BE2C (cell line): Measurements from ENCODE around the gene FAM117A.

Source experiments
- DNase-seq: peaks from one replicate; pipeline ENCODE4 v3.0.0-alpha.2; 2020
- H3K27me3 ChIP-seq: fragments of 250-450 bp; sonication (Bioruptor Pico); 2 replicates; pipeline ENCODE4 v1.5.1; 2020; ENCODE audit warnings: mild to moderate bottlenecking
- H3K36me3 ChIP-seq: fragments of 250-450 bp; sonication (Bioruptor Pico); 2 replicates; pipeline ENCODE4 v1.5.1; 2020; ENCODE audit warnings: mild to moderate bottlenecking
- H3K4me1 ChIP-seq: fragments of 250-450 bp; sonication (Bioruptor Pico); 2 replicates; pipeline ENCODE4 v1.5.1; 2020
- H3K4me3 ChIP-seq: 2 replicates; pipeline ENCODE4 v1.5.1; 2011; ENCODE audit warnings: low read depth, low read length
- H3K9me3 ChIP-seq: fragments of 250-450 bp; sonication (Bioruptor Pico); 2 replicates; pipeline ENCODE4 v1.5.1; 2020
- TF ChIP-seq, protein P1 (sequence below): IDR thresholded peaks from 2 replicates; pipeline ENCODE4 v1.5.1; 2012; ENCODE audit warnings: mild to moderate bottlenecking, low read depth, low read length

The FAM117A gene

GRCh38 chr17:49746791-49747490, 17.0 kb downstream of the FAM117A start:
- Histone ChIP-seq H3K4me3 (no peak overlapping the region), H3K4me1 (peaks cover 5% of the 10 kb centered on the region; the same call in 1 of the 2 replicates), H3K9me3 (no peaks in the 10 kb centered on the region), H3K36me3 (no peaks in the 10 kb centered on the region), H3K27me3 (no peaks in the 10 kb centered on the region)
- TF ChIP-seq, protein P1, sequence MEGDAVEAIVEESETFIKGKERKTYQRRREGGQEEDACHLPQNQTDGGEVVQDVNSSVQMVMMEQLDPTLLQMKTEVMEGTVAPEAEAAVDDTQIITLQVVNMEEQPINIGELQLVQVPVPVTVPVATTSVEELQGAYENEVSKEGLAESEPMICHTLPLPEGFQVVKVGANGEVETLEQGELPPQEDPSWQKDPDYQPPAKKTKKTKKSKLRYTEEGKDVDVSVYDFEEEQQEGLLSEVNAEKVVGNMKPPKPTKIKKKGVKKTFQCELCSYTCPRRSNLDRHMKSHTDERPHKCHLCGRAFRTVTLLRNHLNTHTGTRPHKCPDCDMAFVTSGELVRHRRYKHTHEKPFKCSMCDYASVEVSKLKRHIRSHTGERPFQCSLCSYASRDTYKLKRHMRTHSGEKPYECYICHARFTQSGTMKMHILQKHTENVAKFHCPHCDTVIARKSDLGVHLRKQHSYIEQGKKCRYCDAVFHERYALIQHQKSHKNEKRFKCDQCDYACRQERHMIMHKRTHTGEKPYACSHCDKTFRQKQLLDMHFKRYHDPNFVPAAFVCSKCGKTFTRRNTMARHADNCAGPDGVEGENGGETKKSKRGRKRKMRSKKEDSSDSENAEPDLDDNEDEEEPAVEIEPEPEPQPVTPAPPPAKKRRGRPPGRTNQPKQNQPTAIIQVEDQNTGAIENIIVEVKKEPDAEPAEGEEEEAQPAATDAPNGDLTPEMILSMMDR = no peak
- DNase-seq = no peak

DNA sequence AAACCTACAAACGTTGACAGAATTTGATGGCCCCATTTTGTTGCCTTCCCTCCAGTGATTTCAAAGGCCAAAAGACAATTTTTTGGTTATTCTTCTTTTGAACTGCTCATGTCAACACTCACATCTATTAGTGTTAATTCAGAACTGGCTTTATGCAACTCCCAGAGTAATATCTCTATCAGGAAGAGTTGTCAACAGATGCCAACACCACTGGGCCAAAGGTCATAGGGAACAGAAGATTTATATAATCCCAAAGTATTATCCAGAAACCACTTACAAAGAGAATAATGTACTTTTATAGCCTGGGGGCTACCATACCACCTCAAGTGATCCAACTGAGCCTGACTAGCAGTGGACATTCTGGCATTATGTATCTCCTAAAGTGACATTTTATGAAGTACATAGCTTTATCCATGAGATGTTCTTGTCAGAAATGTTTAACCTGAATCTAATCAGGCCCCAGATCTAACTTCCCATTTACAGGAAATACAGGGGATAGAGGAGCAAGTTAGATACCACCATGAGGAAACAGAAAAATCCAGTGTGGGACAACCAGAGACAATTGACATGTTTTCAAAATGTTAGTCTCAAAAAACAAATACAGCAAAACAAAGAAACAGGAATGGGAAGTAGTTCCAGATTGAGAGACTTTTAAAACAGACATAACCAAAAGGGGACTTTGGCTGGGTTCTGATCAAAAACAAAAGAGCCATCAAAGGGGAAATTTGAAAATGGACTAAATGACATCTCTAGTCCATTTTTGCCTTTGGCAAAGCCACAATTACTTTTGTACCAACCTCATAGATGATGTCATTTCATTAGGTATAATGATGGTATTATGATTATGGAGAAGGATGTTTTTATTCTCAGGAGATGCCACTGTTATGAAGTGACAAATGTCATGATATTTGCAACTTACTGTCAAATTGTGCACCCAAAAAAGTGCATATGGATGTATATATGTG, 18.5 kb downstream of the FAM117A start:
- Histone ChIP-seq H3K4me1 (peaks cover 9% of the 10 kb centered on the region; the same call in 1 of the 2 replicates), H3K9me3 (no peaks in the 10 kb centered on the region), H3K4me3 (no peak overlapping the region), H3K27me3 (no peaks in the 10 kb centered on the region), H3K36me3 (no peaks in the 10 kb centered on the region)
- TF ChIP-seq, protein P1 = no peak
- DNase-seq = no peak

DNA sequence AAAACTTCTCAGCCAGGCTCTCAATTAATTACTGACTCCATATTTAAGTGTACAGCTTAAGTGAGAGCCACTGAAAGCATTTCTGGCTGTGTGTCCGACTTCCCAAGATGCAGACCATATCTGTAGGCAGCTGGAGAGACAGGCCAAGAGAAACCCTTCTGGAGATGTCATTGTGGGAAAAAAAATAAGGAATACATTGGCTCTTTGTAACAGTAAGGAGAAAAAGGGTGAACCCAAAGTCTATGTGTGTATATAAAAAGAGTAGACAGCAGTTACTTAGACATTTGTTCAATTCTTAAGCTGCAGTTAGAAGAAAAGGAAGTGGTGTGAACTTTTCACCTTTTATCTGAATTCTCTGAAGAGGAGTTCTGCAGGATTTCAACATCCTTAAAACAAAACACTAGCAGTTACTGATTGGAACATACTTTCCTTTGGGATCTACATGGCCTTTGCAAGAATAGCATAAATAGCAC, 21.7 kb downstream of the FAM117A start:
- DNase-seq = no peak
- TF ChIP-seq, protein P1 = no peak

DNA sequence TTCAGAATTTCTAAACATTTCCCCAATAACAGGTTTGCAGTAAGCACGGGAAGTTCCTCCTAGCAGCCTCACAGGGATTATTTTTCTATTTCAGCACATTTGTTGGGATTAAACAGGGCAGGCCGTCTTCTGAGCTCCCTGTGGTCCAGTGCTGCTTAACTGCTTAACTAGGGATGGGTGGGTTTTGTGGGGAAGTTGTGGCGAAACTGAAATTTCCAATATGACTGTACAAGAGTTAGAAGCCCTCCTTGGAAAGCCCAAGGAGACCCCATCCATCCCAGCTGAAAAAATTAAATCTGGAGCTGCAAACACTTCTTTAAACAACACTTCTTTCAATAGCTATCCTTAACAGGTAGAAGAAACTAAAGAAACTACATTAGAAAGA, 22.2 kb downstream of the FAM117A start:
- TF ChIP-seq, protein P1 = no peak
- no peaks in the 10 kb centered on the region for H3K9me3 ChIP-seq
- no peak for DNase-seq
- H3K27me3 ChIP-seq = no peaks in the 10 kb centered on the region
- no peak overlapping the region for H3K4me3 ChIP-seq
- no peaks in the 10 kb centered on the region for H3K36me3 ChIP-seq
- H3K4me1 ChIP-seq = peaks cover 18% of the 10 kb centered on the region

More for the DNA sequence above, 21.7 kb downstream of the FAM117A start:
- Histone ChIP-seq H3K9me3 (no peaks in the 10 kb centered on the region), H3K36me3 (no peaks in the 10 kb centered on the region), H3K4me3 (no peak overlapping the region), H3K4me1 (peaks cover 18% of the 10 kb centered on the region), H3K27me3 (no peaks in the 10 kb centered on the region)

DNA sequence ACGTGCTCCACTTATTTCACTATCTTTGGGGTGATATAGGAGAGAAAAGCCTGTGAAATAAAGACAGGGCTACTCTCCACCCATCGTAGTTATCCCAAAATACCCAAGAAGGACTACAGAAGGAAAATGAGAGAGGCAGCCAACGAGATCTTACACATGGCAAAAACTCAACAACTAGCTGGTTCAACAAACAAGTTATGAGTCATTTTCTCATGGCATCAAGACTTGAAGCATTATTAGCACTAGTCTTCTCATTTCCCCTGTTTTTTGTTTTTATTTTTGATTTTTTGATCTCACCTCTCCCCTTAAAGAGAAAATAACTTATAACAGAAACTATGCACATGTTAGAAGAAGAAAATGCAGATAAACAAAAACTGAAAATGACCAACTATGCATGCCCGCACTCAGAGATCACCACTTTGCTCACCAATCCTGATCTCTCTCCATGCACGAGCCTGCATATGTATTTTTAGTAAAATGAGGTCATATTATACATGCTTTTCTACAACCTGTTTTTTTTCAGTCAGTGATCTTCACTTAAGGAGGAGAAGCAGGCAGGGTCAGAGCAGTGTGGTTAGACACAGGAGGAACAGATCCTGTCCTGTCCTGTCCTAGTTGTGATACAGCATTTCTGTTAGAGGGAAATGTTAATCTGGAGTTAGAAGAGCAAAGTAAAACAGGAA, 22.8 kb downstream of the FAM117A start:
- peaks cover 18% of the 10 kb centered on the region for H3K4me1 ChIP-seq

More for the DNA sequence above, 22.8 kb downstream of the FAM117A start:
- no peak for DNase-seq
- Histone ChIP-seq H3K9me3 (no peaks in the 10 kb centered on the region), H3K36me3 (no peaks in the 10 kb centered on the region), H3K27me3 (no peaks in the 10 kb centered on the region), H3K4me3 (no peak overlapping the region)
- TF ChIP-seq, protein P1 = no peak
